CD4-positive, alpha-beta T cell treated with Interleukin-6 at 100 ng/mL for 8 hours (primary cell): ENCODE measurements around the gene MED1.
A peak's percentile ranks its signal among the peaks of the same experiment; 100 is the strongest.
"Not testable (repeated sequence)": the region's sequence is repeated elsewhere in the genome, so short reads cannot be mapped to it uniquely, and the experiment has no call there.

Source experiments
- DNase-seq: peaks from one replicate; pipeline ENCODE4 v3.0.0-alpha.2; 2020; ENCODE audit warnings: mixed read lengths, low spot score

Gene MED1

DNA sequence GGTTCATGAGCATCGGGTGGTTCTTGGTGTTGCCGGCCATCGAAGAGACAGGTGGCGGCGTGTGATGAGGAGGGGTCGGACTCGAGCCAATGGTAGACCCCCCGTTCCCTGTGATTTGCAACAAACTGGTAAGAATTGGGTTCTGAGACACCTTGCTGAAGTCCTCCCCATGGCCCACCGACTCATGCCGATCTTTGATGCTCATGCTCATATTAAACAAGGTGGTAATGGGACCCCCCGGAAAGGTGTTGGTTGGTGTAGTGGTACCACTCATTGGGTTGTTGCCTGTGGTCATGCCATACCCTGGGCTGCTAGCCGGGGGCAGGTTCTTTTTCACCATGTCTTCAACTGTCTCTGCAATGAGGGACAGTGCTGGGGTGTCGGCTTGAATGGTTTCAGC is 40.8 kb downstream of the MED1 start:
- no peak for DNase-seq

GRCh38 chr17:39408360-39408759 is 42.7 kb downstream of the MED1 start:
- no peak for DNase-seq

- no peak for DNase-seq
Observed at GRCh38 chr17:39406951-39407350, 44.1 kb downstream of the MED1 start.

GRCh38 chr17:39405436-39405835 is 45.6 kb downstream of the MED1 start:
- DNase-seq = no peak

DNA sequence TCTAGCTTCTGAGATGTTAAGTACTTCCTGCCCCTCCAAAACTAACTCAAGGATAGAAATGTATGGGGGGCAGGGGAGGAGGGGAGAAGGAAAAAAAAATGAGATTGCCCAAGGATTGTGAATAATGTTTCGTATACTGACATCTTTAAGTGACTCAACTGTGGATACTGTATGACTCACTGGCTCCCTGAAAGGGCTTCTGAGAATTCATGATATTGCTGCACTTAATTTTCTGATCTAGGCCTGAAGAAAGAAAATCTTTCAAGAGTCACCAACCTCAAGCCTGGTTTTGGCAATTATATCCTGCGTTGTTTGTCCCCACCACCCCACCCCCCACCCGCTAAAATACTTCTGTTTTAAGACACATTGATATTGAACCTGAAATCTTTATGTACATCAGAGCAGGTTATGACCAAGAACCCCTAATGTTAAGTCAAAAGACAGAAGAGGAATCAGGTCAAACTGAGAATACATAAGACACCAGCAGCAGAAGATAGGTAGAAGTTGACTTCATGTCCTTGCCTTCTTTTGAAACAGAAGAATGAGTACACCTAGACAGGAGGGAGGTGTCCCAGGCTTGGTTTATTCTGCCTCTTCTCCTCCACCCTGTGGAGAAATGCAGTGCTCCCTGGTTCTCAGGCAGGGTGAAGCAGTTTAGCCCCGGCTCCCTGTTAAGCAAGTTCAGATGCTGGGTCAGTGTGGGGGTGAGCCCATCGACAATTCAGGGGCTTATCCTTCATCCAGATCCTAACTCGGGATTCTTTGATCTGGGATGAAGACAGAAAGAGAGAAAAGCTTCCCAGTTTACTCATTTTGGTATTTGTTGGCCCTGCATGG is 46.3 kb downstream of the MED1 start:
- no peak for DNase-seq

- no peak for DNase-seq
Observed at GRCh38 chr17:39402890-39403605, 48.0 kb downstream of the MED1 start.

GRCh38 chr17:39402244-39402889 is 48.7 kb downstream of the MED1 start:
- peak; percentile 85 for DNase-seq

DNA sequence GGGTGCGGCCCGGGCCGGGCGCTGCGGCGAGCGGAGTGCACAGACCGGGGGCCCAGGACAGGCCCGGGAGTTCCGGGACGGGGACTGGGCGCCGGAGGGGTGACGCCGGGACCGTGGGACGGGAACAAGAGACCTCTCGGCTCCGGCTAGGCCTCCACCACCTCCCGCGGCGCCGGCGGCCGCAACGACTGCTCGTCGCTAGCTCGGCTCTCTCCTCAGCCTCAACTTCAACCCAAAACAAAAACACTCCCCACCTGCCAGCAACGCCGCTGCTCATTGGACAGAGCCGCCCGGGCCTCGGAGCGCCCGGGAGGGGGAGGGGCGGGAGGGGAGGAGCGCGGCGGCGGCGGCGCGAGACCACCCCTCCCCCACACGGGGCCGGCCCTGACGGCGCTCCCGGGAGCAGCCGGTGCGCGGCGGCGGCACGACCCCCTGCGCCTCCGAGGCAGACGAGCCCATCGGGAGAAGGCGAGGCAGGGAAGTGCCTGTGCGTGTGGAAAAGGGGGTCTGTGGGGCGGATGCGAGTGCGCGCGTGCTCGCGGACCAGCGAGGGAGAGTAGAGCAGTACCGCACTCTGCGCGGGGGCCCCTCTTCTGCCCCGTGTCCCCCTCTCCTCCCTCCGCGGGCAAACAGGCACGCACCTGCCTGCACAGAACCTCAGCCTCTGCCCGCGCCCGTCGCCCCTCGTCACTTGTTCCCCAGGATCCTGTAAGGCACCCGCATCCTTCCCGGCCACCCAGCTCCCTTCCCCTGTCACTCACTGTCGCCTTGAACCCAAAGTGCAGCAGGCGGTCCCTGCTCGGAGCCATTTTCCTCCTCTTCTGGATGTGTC is 49.4 kb downstream of the MED1 start, which contains the start of gene FBXL20:
TSS of gene FBXL20 (minus strand) at position 215 of the 832 bp plus-strand sequence. CDS start 224 bp downstream, outside the sequence.
- DNase-seq = peak; percentile 92

DNA sequence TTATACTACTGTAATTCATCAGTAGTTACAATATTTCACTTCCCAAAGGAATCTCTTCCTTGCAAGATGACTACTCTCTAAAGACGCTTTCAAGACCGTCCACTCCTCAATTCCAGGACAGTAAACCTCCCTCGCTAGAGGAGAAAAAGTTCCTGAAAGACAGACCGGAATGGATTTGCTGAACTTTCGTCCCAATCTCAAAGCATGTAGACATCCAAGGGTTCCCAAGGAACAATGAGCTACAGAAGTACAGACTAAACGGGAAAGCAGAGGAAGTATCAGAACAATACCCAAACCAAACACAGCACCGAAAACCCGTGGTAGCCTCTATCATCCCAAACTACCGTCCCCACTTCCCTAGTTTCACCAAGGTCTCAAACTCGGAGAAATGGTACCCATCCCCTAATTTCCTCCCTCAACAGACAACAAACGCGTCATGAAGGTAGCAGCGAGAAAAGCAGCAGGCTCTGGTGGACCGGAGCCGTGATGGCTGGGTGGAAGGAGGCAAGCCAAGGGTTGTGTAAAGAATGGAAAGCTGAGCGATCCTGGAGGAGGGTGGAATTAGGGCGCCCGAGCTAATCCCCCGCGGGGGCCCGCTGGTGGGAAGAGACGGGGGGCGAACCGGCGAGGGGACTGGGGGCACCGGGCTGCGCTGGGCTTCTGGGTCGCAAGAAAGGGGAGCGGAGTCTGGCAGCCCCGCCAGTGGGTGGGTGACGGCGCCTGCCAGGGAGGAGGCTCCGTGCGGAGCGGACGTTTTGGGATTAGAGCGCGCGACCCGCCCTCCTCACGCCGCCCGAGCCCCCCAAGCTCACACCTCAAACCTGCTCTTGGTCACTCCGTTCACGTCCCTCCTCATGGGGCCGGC is 50.3 kb downstream of the MED1 start:
- no peak for DNase-seq

DNA sequence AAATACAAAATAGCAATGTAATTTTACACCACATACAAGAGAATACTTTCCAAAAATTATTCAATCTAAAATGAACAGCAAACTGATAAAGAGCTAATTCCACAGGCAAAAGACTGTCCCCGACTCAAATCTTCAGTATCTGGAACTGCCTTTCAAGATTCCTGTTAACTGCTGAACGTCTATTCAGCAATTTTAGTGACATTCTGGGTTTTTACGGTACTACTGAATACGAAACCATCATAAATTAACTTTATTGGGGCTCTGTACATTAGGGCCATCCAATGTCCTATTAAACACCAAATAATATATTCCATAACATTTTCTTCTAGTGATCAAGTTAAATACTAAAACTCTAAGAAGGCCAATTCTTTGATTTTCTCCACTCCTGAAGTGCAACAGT is 51.3 kb downstream of the MED1 start:
- no peak for DNase-seq

DNA sequence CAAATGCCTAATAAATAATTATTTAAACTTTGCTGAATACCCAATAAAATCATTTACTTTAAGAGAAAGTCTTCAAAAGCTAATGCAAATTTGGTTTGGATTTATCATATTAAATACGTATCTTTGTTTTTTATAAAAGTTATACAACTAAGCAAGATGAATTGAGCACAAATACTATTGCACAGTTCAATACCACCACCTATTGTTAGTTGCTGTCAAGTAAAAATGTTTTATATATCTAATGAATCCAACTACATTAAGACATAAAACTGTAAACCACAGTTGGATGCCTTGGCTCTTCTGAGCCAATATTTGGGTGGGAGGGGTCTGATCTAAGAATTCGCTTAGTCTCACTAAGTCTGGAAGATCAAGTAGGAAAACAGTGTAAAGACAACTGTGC is 57.3 kb downstream of the MED1 start:
- no peak for DNase-seq

DNA sequence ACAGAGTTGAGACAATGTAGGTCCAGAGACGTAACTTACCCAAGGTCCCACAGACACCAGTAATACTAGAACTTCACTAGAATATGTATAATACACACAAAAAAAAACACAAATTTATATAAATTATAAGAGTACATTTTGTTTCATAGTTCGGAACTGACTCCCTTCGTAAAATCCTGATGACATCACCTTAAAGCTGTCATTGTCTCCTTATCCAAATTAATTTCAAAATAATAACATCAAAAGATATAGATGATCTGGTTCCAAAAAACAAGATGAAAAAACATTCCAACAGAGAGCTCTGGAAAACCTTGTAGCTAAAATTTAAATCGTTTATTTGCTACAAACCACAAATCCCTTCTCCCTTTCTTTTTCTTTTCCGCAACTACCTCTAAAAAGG is 59.6 kb downstream of the MED1 start:
- no peak for DNase-seq

GRCh38 chr17:39385040-39385439 is 66.0 kb downstream of the MED1 start:
- DNase-seq = no peak

- DNase-seq = no peak
Observed at GRCh38 chr17:39380144-39380543, 70.9 kb downstream of the MED1 start.

- DNase-seq = no peak
Observed at GRCh38 chr17:39376434-39376833, 74.6 kb downstream of the MED1 start.

DNA sequence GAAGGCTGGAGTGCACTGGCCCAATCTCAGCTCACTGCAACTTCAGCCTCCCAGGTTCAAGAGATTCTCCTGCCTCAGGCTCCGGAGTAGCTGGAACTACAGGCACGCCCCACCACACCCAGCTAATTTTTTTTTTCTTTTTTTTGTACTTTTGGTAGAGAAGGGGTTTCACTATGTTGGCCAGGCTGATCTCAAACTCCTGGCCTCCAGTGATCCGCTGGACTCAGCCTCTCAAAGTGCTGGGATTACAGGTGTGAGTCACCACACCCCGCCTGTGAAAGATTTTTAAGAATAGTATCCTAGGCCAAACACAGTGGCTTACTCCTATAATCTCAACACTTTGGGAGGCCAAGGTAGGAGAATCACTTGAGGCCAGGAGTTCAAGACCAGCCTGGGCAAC is 83.3 kb downstream of the MED1 start:
- DNase-seq = not testable (repeated sequence)

DNA sequence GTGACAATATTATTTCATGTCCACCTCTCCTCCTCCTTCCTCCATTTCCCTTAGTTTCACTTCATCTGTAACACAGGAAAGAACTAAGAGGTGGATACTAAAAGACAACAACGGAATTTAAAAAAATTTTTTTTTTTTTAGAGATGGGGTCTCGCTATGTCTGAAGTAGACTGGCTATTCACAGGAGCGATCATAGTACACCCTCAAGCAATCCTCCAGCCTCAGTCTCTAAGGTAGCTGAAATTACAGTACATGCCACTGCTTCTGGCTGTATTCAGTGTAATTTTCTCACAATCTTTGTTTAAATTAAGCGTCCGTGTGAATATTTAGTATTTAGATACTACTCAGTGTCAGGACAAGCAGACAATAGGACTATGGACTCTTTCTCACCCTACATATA is 85.2 kb downstream of the MED1 start:
- DNase-seq = no peak

DNA sequence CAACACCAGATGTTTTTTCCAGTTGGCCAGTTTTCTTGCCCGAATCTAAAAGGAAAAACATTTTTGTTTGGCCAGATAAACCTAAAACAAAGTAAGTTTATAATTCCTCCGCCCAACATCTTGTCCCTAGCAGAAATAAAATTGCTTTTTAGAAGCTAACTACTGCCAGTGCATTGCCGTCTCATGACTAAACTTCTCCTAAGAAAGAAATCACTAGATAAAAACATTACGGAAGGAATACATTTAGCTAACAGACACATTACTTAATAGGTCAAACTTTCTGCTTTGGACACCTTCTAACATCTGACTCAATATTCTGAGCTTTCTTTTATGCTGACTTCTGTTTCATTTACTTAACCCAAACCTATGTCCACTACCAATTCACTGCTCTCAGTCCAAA is 85.8 kb downstream of the MED1 start:
- DNase-seq = no peak

GRCh38 chr17:39364236-39365025 is 86.6 kb downstream of the MED1 start:
- no peak for DNase-seq

DNA sequence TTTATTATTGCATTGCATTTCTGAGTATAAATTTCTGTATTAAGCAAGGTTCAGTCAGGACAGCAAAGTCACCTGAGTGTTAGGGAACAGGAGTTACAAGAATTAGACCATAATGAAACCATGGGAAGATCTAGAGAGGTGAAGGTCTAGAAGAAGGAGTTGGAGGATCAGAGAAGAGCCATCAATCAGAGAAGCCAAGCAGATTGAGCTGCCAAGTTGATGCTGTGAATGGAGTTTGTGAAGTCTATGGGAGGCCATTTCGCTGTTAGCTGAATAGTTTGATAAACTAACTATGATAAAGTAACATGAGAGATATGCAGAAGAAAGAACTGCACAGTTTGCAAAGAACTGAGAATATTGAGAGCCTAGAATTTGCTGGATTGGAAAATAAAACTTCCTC is 90.0 kb downstream of the MED1 start:
- DNase-seq = no peak
